Ishikawa (cell line): ENCODE results near the gene TGM3.

ENCODE experiments used
- CEBPB ChIP-seq: IDR thresholded peaks from 2 replicates; pipeline ENCODE4 v1.6.1; 2012
- CREB1 ChIP-seq: IDR thresholded peaks from 2 replicates; pipeline ENCODE4 v1.6.1; 2012; ENCODE audit warnings: low read depth
- EGR1 ChIP-seq: IDR thresholded peaks from 2 replicates; pipeline ENCODE4 v1.6.1; 2012
- EP300 ChIP-seq: IDR thresholded peaks from 2 replicates; pipeline ENCODE4 v1.6.1; 2012; ENCODE audit warnings: borderline replicate concordance
- FOXM1 ChIP-seq: IDR thresholded peaks from 2 replicates; pipeline ENCODE4 v1.6.1; 2012; ENCODE audit warnings: low read depth, borderline replicate concordance
- NFIC ChIP-seq: IDR thresholded peaks from 2 replicates; pipeline ENCODE4 v1.6.1; 2012
- RAD21 ChIP-seq: IDR thresholded peaks from 2 replicates; pipeline ENCODE4 v1.6.1; 2012; ENCODE audit warnings: low read depth
- TAF1 ChIP-seq: IDR thresholded peaks from 2 replicates; pipeline ENCODE4 v1.6.1; 2012; ENCODE audit warnings: low read depth, mild to moderate bottlenecking
- TCF12 ChIP-seq: IDR thresholded peaks from 2 replicates; pipeline ENCODE4 v1.6.1; 2012; ENCODE audit warnings: low read depth
- TEAD4 ChIP-seq: IDR thresholded peaks from 2 replicates; pipeline ENCODE4 v1.6.1; 2012
- YY1 ChIP-seq: IDR thresholded peaks from 2 replicates; pipeline ENCODE4 v1.6.1; 2012; ENCODE audit warnings: low read depth
- TF ChIP-seq, protein P1 (sequence below): IDR thresholded peaks from 2 replicates; pipeline ENCODE4 v1.6.1; 2012
- TF ChIP-seq, protein P2 (sequence below): IDR thresholded peaks from 2 replicates; pipeline ENCODE4 v1.6.1; 2012; ENCODE audit warnings: low read depth, mild to moderate bottlenecking
- TF ChIP-seq, protein P3 (sequence below): IDR thresholded peaks from 2 replicates; pipeline ENCODE4 v1.6.1; 2012

DNA sequence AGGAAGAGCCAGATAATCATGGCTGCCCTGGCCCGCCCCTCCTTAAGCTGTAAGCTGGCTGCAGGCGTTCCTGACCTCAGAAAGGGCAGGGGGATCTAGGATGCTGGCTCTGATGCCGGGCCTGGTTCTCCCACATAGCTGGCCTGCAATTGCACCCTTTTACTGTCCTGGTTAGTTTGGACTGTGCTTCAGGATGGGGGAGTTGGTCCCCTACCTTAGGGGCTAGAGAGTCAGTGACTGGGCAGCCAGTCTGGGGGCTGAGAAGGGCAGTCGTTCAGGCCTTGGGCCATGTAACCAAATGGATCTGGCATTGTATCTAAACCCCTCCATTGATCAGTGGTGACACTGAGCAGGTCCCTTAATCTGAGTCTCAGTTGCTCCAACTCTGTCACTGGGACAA is 40.7 kb downstream of the TGM3 start:
- TF ChIP-seq RAD21 (no peak), EGR1 (no peak), EP300 (no peak), TCF12 (no peak), TAF1 (no peak), FOXM1 (no peak), NFIC (no peak), CEBPB (no peak), CREB1 (no peak), YY1 (no peak), TEAD4 (no peak)
- TF ChIP-seq, protein P1, sequence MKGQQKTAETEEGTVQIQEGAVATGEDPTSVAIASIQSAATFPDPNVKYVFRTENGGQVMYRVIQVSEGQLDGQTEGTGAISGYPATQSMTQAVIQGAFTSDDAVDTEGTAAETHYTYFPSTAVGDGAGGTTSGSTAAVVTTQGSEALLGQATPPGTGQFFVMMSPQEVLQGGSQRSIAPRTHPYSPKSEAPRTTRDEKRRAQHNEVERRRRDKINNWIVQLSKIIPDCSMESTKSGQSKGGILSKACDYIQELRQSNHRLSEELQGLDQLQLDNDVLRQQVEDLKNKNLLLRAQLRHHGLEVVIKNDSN, result no peak
- TF ChIP-seq, protein P2, sequence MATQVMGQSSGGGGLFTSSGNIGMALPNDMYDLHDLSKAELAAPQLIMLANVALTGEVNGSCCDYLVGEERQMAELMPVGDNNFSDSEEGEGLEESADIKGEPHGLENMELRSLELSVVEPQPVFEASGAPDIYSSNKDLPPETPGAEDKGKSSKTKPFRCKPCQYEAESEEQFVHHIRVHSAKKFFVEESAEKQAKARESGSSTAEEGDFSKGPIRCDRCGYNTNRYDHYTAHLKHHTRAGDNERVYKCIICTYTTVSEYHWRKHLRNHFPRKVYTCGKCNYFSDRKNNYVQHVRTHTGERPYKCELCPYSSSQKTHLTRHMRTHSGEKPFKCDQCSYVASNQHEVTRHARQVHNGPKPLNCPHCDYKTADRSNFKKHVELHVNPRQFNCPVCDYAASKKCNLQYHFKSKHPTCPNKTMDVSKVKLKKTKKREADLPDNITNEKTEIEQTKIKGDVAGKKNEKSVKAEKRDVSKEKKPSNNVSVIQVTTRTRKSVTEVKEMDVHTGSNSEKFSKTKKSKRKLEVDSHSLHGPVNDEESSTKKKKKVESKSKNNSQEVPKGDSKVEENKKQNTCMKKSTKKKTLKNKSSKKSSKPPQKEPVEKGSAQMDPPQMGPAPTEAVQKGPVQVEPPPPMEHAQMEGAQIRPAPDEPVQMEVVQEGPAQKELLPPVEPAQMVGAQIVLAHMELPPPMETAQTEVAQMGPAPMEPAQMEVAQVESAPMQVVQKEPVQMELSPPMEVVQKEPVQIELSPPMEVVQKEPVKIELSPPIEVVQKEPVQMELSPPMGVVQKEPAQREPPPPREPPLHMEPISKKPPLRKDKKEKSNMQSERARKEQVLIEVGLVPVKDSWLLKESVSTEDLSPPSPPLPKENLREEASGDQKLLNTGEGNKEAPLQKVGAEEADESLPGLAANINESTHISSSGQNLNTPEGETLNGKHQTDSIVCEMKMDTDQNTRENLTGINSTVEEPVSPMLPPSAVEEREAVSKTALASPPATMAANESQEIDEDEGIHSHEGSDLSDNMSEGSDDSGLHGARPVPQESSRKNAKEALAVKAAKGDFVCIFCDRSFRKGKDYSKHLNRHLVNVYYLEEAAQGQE, result no peak
- TF ChIP-seq, protein P3, sequence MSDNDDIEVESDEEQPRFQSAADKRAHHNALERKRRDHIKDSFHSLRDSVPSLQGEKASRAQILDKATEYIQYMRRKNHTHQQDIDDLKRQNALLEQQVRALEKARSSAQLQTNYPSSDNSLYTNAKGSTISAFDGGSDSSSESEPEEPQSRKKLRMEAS, result no peak
